ENCODE results near the gene ACAD11. TPM values are rescaled to one million over a fixed set of nuclear protein-coding genes. Genes with fewer than 3 reads are reported as not detected.

Gene ACAD11
- total and polyA plus RNA-seq, 9 of the 15 experiments (the other 6 are each of a cell fraction or from before 2014, with no cell fraction given), result 1.3 to 8.4 (median 4.0) TPM

DNA sequence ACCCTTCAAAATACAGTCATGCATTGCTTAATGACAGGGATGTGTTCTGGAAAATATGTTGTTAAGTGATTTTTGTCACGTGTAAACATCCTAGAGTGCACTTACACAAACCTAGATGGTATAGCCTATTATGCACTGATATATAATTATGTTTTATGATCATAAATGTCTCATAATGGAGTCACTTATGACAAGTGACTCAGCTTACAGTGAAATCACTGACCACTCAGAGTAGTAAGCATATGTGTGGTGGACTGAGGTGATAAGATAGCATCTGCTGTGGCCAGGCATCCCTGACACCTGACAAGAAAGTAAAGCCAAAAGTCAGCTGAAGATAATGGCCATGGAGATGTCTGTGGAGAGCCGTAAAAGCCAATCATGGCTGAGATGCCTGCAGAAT is 5.4 kb downstream of the ACAD11 start (continued):
- TF ChIP-seq, protein P1, sequence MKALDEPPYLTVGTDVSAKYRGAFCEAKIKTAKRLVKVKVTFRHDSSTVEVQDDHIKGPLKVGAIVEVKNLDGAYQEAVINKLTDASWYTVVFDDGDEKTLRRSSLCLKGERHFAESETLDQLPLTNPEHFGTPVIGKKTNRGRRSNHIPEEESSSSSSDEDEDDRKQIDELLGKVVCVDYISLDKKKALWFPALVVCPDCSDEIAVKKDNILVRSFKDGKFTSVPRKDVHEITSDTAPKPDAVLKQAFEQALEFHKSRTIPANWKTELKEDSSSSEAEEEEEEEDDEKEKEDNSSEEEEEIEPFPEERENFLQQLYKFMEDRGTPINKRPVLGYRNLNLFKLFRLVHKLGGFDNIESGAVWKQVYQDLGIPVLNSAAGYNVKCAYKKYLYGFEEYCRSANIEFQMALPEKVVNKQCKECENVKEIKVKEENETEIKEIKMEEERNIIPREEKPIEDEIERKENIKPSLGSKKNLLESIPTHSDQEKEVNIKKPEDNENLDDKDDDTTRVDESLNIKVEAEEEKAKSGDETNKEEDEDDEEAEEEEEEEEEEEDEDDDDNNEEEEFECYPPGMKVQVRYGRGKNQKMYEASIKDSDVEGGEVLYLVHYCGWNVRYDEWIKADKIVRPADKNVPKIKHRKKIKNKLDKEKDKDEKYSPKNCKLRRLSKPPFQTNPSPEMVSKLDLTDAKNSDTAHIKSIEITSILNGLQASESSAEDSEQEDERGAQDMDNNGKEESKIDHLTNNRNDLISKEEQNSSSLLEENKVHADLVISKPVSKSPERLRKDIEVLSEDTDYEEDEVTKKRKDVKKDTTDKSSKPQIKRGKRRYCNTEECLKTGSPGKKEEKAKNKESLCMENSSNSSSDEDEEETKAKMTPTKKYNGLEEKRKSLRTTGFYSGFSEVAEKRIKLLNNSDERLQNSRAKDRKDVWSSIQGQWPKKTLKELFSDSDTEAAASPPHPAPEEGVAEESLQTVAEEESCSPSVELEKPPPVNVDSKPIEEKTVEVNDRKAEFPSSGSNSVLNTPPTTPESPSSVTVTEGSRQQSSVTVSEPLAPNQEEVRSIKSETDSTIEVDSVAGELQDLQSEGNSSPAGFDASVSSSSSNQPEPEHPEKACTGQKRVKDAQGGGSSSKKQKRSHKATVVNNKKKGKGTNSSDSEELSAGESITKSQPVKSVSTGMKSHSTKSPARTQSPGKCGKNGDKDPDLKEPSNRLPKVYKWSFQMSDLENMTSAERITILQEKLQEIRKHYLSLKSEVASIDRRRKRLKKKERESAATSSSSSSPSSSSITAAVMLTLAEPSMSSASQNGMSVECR (CRISPR knock-in tag; IDR thresholded peaks at IDR 0.05), result no peak
- TF ChIP-seq NCOR1 (IDR thresholded peaks at IDR 0.05) (peak; percentile 46; the same call in 1 of the 2 replicates), ZNF507 (tag; conservative IDR thresholded peaks at IDR 0.05) (no peak), NFIX (CRISPR knock-in tag; IDR thresholded peaks at IDR 0.05; ENCODE audit: low read depth) (no peak), NR2C1 (IDR thresholded peaks at IDR 0.05) (no peak), NR2C1 (tag; IDR thresholded peaks at IDR 0.05) (peak; percentile 74), NKRF (IDR thresholded peaks at IDR 0.05; ENCODE audit: borderline replicate concordance) (no peak), BRF1 (IDR thresholded peaks at IDR 0.05; ENCODE audit: borderline replicate concordance, extremely low read depth, insufficient read length) (no peak), BACH1 (tag; IDR thresholded peaks at IDR 0.05) (peak; percentile 63; the same call in 1 of the 2 replicates), ZNF766 (CRISPR knock-in tag; conservative IDR thresholded peaks at IDR 0.05) (peak; percentile 90), BCL6 (CRISPR knock-in tag; IDR thresholded peaks at IDR 0.05) (peak; percentile 73; the same call in 1 of the 2 replicates), KAT7 (CRISPR knock-in tag; IDR thresholded peaks at IDR 0.05; ENCODE audit: borderline replicate concordance) (no peak), ZNF280B (CRISPR knock-in tag; IDR thresholded peaks at IDR 0.05) (no peak), ZBTB9 (CRISPR knock-in tag; IDR thresholded peaks at IDR 0.05) (peak; percentile 85), SP1 (CRISPR knock-in tag; IDR thresholded peaks at IDR 0.05) (no peak), WHSC1 (IDR thresholded peaks at IDR 0.05; ENCODE audit: low read length) (no peak)
- TF ChIP-seq, protein P2, sequence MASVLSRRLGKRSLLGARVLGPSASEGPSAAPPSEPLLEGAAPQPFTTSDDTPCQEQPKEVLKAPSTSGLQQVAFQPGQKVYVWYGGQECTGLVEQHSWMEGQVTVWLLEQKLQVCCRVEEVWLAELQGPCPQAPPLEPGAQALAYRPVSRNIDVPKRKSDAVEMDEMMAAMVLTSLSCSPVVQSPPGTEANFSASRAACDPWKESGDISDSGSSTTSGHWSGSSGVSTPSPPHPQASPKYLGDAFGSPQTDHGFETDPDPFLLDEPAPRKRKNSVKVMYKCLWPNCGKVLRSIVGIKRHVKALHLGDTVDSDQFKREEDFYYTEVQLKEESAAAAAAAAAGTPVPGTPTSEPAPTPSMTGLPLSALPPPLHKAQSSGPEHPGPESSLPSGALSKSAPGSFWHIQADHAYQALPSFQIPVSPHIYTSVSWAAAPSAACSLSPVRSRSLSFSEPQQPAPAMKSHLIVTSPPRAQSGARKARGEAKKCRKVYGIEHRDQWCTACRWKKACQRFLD (CRISPR knock-in tag; IDR thresholded peaks at IDR 0.05), result peak; percentile 92
- TF ChIP-seq, protein P3, sequence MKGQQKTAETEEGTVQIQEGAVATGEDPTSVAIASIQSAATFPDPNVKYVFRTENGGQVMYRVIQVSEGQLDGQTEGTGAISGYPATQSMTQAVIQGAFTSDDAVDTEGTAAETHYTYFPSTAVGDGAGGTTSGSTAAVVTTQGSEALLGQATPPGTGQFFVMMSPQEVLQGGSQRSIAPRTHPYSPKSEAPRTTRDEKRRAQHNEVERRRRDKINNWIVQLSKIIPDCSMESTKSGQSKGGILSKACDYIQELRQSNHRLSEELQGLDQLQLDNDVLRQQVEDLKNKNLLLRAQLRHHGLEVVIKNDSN (CRISPR knock-in tag; IDR thresholded peaks at IDR 0.05), result no peak
